Right renal pelvis (tissue), 4 donors: ENCODE data around the gene BNC2. TPM values are rescaled to one million over a fixed set of nuclear protein-coding genes. Genes with fewer than 3 reads are reported as not detected.
"Not testable (repeated sequence)": the region's sequence is repeated elsewhere in the genome, so short reads cannot be mapped to it uniquely, and the experiment has no call there.

Source experiments
- DNase-seq, 4 donors: peaks; one replicate each; pipeline ENCODE4 v3.0.0-alpha.2; 2013; ENCODE audit warnings: low read depth in 4 of 4, low spot score in 3 of 4, missing footprints in 1 of 4
- polyA plus RNA-seq, 4 donors: library from polyadenylated mRNA; unstranded; fragments of 120-200 nt; gene quantifications; one replicate each; pipeline ENCODE4 v1.2.1, GENCODE V29; 2013; ENCODE audit not compliant: insufficient read length in 4 of 4

The BNC2 gene
- polyA plus RNA-seq, 4 donors, result 6.8 to 11.0 (median 8.4) TPM

- DNase-seq, result no peak
These were observed 310.9 kb downstream of the BNC2 start for GRCh38 chr9:16559418-16560188.

- no peak for DNase-seq
These were observed 314.7 kb downstream of the BNC2 start for GRCh38 chr9:16555802-16556201.

- no peak for DNase-seq
These were observed 316.5 kb downstream of the BNC2 start for GRCh38 chr9:16553869-16554540.

- DNase-seq, result no peak
These were observed 318.2 kb downstream of the BNC2 start for GRCh38 chr9:16552252-16552651.

- no peak for DNase-seq
These were observed 318.8 kb downstream of the BNC2 start for GRCh38 chr9:16551692-16552091.

GRCh38 chr9:16545639-16546038 lies 324.8 kb downstream of the BNC2 start:
- no peak for DNase-seq

- no peak for DNase-seq
These were observed 325.6 kb downstream of the BNC2 start for GRCh38 chr9:16544842-16545241.

GRCh38 chr9:16543686-16544085 lies 326.8 kb downstream of the BNC2 start:
- no peak for DNase-seq

- no peak for DNase-seq
These were observed 327.2 kb downstream of the BNC2 start for GRCh38 chr9:16543225-16543624.

- DNase-seq, result no peak
These were observed 328.2 kb downstream of the BNC2 start for GRCh38 chr9:16542290-16542689.

- DNase-seq, result no peak
These were observed 329.5 kb downstream of the BNC2 start for GRCh38 chr9:16540743-16541613.

GRCh38 chr9:16539626-16540025 lies 330.8 kb downstream of the BNC2 start:
- DNase-seq, result not testable (repeated sequence)

- no peak for DNase-seq
These were observed 334.9 kb downstream of the BNC2 start for GRCh38 chr9:16535555-16535954.

GRCh38 chr9:16532681-16533450 lies 337.6 kb downstream of the BNC2 start:
- DNase-seq, result no peak

GRCh38 chr9:16532272-16532671 lies 338.2 kb downstream of the BNC2 start:
- no peak for DNase-seq

- no peak for DNase-seq
These were observed 339.5 kb downstream of the BNC2 start for GRCh38 chr9:16530669-16531642.

- no peak for DNase-seq
These were observed 342.9 kb downstream of the BNC2 start for GRCh38 chr9:16527573-16527972.

- no peak for DNase-seq
These were observed 344.1 kb downstream of the BNC2 start for GRCh38 chr9:16526380-16526779.

GRCh38 chr9:16524823-16525222 lies 345.6 kb downstream of the BNC2 start:
- no peak for DNase-seq
